GM19328 (cell line): Measurements from ENCODE around the gene TRRAP.

ENCODE experiments used
- ATAC-seq: cut with Tn5 transposase; IDR thresholded peaks from one replicate; pipeline ENCODE4 v1.9.1; 2021; ENCODE audit warnings: mild to moderate bottlenecking, moderate library complexity; ENCODE audit not compliant: unreplicated experiment

Gene TRRAP

DNA sequence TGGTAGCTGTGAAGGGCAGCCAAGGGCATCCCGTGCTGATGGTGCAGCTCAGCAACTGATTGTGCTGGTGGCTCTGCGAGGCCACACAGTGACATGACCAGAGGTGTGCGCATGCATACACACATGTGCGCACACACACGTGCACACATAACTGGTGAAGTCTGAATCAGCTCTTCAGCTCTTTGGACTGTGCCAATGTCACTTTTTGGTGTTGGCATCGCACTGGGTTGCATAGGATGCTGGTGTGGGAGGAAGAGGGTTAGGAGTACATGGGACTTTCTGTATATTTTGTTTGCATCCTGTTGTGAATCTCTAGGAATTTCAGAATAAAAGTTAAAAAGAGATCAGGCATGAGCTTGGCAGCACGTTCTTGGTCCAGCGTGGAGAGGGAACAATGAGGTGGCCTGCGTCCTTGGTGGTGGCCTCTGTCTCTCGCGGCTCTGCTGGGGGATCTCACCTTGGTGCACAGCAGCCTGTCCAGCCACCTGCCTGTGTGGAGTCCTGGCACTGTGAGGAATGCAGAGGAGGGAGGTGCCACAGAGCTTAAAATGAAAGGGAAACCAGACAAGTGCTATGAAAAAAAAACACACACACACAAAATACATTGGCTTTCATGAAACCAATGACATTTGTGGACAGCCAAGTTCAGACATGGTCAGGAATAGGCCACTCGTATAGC is 124.0 kb downstream of the TRRAP start:
- ATAC-seq, result no peak

DNA sequence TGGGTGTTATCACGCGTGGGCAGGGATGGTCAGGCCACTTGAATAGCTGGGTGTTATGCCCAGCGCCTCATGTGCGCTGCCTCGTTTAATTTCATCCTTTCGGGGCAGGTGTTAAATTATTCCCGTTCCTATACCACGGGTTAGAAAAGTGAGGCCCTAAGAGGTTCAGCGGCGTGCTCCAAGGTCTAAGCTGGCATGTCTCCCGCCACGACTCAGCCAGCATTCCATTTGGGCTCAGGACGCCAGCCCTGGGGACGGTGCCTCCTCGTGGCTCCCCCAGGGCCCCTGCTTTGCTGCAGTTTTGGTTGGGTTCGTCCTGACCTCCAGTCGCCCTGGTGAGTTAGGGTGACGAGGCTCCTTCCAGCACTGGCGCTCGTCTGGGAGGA is 124.5 kb downstream of the TRRAP start:
- ATAC-seq, result no peak

DNA sequence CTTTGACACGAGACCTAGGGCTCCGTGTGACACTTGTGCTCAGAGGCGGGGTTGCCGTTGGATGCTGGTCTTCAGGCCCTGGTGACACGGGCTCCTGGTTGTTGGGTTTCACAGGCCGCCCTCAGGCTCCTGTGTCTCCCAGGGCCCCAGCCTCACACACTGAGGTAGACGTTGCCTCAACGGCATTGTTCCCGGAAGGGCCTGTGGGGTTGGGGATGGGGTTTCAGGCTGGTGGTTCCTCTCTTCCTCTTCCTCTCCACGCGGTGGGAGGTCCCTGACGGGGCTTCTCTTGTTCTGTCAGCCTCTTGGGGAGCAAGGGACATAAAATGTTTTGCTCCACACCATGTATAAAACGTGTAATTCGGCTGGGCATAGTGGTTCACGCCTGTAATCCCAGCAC is 125.1 kb downstream of the TRRAP start:
- no peak for ATAC-seq

GRCh38 chr7:99004216-99004615 is 125.9 kb downstream of the TRRAP start:
- ATAC-seq, result no peak

DNA sequence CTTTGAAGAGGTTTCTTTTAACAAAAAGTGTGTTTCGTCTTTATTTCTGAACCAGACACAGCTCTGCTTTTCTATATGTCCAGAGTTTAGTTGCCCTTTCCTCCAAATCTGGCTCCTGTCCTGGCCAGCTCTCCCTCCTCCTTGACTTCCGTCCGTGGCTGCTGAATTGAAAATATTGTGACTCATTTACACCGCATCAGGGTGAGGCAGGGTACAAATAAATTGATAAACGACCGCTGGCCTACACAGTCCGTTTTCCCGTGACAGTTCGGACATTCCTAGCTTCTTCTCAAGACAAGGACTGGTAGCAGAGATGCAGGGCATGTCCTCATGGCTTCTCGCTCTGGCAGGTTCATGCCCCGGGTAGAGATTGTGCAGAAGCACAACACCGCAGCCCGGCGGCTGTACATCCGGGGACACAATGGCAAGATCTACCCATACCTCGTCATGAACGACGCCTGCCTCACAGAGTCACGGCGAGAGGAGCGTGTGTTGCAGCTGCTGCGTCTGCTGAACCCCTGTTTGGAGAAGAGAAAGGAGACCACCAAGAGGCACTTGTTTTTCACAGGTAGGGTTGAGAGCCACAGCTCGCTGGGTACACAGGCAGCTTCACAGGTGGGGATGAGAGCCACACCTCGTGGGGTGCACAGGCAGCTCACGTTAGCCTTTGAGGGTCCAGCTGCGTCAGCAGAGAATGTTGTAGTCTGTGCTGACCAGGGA is 126.6 kb downstream of the TRRAP start:
- no peak for ATAC-seq

- ATAC-seq, result no peak
These were observed 127.4 kb downstream of the TRRAP start for GRCh38 chr7:99005776-99006175.

DNA sequence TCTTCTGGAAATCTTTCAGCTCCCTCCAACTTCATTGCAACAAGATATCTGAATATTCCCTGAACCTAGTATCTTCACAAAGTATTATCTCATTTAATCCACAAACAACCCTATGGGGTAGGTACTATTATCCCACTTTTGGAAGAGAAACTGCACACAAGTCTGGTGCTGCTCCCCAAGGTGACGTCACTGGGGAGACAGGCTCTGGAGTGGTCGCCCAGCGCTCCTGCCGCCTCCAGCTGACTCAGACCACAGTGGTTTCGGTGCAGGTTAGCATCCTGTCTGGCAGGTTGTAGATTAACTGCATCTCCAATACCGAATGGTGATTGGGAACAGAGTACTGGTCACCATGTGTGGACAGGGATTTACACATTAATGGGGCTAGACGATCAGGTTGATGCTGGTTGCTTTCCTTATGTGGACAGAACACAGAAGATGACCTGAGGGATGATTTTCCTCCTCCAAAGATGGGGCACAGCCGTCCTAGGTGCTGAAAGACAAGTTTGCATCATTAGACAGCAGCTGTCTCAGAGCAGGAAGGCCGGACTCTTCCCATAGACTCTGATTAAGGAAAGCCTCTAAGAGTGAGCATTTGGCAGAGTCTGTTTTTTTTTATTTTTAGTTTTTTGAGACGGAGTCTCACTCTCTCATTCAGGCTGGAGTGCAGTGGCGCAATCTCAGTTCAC is 128.6 kb downstream of the TRRAP start:
- ATAC-seq, result no peak

GRCh38 chr7:99008181-99008631 is 129.9 kb downstream of the TRRAP start:
- no peak for ATAC-seq

DNA sequence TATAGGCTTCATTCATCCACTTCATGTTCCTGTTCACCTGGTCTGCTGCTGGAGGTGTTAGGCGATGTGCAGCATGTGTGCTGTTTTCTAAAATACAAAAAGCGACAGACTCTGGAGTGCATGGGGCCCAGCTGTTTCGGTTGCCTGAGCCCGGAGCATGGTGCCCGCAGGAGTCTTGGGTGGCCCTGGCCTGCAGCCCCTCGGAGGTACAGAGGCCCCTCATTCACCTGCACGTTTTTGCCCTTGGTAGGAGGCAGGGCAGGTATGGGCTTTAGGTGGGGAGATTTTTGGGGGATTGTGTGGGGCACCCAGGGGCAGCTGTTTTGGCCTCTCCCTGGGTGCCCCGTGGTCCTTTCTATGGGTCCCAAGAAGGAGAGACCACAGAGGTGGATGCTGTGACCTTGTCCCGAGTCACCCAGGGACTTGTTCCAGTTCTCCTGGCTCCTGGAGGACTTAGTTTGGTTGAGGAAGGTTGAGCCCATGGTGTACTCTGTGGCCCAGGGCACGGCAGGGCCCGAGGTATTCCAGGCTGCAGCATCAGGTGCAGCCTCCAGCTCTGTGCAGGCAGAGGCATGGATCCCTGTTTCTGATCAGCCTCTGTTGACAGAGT is 130.7 kb downstream of the TRRAP start:
- no peak for ATAC-seq

- ATAC-seq, result no peak
These were observed 131.9 kb downstream of the TRRAP start for GRCh38 chr7:99010281-99010680.

DNA sequence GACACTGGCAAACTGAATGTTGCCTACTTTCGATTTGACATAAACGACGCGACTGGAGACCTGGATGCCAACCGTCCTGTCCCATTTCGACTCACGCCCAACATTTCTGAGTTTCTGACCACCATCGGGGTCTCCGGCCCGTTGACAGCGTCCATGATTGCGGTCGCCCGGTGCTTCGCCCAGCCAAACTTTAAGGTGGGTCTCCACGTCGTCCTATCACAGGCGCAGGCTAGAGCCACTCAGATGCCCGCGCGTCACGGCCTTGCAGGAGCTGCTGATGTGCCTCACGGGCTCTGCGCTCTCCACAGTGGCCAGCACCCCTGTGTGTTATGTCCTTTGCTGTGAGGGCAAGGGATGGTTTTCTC is 133.0 kb downstream of the TRRAP start:
- no peak for ATAC-seq

DNA sequence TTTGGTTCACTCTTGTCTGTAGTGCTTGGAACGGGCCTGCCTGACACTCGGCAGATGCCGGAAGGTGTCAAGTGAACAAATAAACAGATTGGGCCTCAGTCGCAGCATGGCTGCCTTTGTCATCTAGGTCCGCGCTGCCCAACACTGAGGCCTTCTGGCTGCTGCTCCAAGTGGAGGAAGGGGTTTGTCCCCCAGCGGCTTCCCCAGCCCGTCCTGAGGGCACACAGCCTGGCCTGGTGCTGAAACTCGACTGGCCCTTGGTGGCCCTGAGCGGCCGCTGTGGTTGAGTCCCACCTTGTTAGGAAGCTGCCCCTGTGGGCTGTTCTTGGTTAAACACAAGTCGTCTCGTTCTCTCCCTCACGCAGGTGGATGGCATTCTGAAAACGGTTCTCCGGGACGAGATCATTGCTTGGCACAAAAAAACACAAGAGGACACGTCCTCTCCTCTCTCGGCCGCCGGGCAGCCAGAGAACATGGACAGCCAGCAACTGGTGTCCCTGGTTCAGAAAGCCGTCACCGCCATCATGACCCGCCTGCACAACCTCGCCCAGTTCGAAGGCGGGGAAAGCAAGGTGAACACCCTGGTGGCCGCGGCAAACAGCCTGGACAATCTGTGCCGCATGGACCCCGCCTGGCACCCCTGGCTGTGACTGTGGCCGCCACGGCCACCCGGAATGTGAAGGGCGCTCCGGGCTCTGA is 133.5 kb downstream of the TRRAP start:
- ATAC-seq, result no peak

DNA sequence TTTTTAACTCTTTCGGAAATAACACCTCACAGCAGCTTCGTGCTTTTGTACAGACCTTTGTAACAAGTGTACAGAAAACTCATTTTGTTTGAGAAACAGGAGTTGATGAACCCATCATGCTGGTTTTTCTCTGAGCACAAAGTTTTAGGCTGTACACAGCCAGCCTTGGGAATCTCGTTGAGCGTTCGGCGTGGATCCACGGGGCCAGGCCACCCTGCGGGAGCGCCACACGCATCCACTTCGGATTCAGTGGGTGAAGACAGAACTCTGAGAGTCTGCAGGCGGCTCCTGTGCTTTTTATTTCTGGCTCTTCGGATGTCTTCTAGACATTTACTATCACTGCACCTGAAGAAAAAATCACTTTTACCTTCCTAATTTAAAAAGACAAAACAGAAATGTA is 134.4 kb downstream of the TRRAP start:
- ATAC-seq, result no peak

DNA sequence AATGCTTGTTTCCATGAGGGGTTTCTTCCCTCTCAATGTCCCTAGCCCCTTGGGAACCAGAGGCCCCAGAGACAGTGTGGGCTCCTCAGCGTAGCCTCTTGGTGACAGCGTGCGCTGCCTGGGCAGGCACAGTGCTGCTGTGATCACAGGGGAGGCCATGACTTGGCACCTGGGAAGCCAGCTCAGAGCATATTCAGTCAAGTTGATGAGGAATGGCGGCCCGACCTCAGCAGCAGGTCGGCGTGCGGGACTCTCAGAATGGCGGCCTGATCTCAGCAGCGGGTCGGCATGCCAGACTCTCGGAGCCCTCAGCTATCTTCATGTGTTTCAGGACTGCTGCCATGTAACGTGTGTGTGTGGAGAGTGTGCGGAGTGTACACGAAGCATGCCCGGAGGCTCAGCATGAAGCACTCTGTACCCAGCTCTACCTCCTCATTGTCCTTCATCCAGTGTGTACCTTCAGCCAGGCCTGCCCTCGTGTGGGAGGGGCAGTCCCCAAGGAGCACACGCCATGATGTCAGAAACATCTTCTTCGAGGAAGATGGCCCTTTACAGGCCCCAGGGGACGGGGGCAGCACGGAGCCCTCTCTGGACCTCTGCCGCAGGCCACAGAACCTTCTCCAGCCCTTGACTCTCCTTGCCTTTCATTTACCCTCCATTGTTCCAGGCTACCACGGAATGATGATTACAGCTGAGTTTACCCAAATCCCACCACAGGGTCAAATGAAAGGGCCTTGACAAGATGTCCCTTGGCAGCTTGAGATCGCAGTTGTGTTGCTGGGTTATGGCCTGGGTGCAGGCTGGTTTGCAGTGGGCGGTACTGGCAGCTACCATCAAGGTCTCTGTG is 135.2 kb downstream of the TRRAP start:
- no peak for ATAC-seq

GRCh38 chr7:99014113-99014985 is 136.0 kb downstream of the TRRAP start:
- no peak for ATAC-seq

GRCh38 chr7:99016196-99016595 is 137.9 kb downstream of the TRRAP start:
- no peak for ATAC-seq

GRCh38 chr7:99019523-99020412 is 141.4 kb downstream of the TRRAP start:
- no peak for ATAC-seq

GRCh38 chr7:99020413-99020715 is 142.0 kb downstream of the TRRAP start:
- ATAC-seq, result no peak
